Upper lobe of left lung (tissue), 4 donors: ENCODE measurements around the gene SLC2A11.

Source experiments
- EP300 ChIP-seq, 4 donors: sonication (generic); formaldehyde crosslinking; IDR thresholded peaks; one replicate each; pipeline ENCODE4 v1.5.1; 2017; ENCODE audit warnings: antibody characterized with exemption in 4 of 4, control low read depth in 2 of 4
- POLR2A ChIP-seq, 4 donors: fragments of 450-650 bp; IDR thresholded peaks; one replicate each; pipeline ENCODE4 v1.5.1; 2016 to 2017; ENCODE audit warnings: antibody characterized with exemption in 4 of 4, mild to moderate bottlenecking in 2 of 4
- POLR2AphosphoS5 ChIP-seq, 2 donors: sonication (generic); formaldehyde crosslinking; IDR thresholded peaks; one replicate each; pipeline ENCODE4 v1.5.1; 2017; ENCODE audit warnings: antibody characterized with exemption in 2 of 2
- TF ChIP-seq, protein P1 (sequence below), 6 experiments: fragments of 450-650 bp in 4 of 6; fragments of 200-600 bp in 2 of 6; sonication (generic) in 2 of 6; IDR thresholded peaks; one replicate each; pipeline ENCODE4 v1.5.1; 2016 to 2019; ENCODE audit warnings: antibody characterized with exemption in 6 of 6

- TF ChIP-seq, protein P1, sequence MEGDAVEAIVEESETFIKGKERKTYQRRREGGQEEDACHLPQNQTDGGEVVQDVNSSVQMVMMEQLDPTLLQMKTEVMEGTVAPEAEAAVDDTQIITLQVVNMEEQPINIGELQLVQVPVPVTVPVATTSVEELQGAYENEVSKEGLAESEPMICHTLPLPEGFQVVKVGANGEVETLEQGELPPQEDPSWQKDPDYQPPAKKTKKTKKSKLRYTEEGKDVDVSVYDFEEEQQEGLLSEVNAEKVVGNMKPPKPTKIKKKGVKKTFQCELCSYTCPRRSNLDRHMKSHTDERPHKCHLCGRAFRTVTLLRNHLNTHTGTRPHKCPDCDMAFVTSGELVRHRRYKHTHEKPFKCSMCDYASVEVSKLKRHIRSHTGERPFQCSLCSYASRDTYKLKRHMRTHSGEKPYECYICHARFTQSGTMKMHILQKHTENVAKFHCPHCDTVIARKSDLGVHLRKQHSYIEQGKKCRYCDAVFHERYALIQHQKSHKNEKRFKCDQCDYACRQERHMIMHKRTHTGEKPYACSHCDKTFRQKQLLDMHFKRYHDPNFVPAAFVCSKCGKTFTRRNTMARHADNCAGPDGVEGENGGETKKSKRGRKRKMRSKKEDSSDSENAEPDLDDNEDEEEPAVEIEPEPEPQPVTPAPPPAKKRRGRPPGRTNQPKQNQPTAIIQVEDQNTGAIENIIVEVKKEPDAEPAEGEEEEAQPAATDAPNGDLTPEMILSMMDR (IDR thresholded peaks at IDR 0.05): no peak
- TF ChIP-seq POLR2A (IDR thresholded peaks at IDR 0.05) (no peak), EP300 (IDR thresholded peaks at IDR 0.05) (no peak), POLR2AphosphoS5 (IDR thresholded peaks at IDR 0.05) (no peak)
Observed at GRCh38 chr22:23891726-23892125, 34.1 kb downstream of the SLC2A11 start.
